ENCODE data around the gene ANKRD65. TPM values are rescaled to one million over a fixed set of nuclear protein-coding genes. Genes with fewer than 3 reads are reported as not detected.

The ANKRD65 gene
- total RNA-seq, result 4.3 and 6.6 TPM in 2 replicates

GRCh38 chr1:1421147-1421906 is at the start of gene ANKRD65:
ANKRD65 (minus strand) TSS chr1:1421276; CDS start chr1:1421005, 271 bp downstream.

GRCh38 chr1:1449099-1449739 is 28.1 kb upstream of the ANKRD65 start, which contains the start of gene ATAD3C:
ATAD3C (plus strand) TSS chr1:1449689; CDS start chr1:1450684, 995 bp downstream.

GRCh38 chr1:1435106-1435903 is 14.2 kb upstream of the ANKRD65 start, which contains the start of gene VWA1:
VWA1 (plus strand) TSS chr1:1435690; CDS start chr1:1435749, 59 bp downstream.

GRCh38 chr1:1406821-1407635 is 14.0 kb downstream of the ANKRD65 start, which contains the start of gene MRPL20:
MRPL20 (minus strand) TSS chr1:1407293; CDS start chr1:1407217, 76 bp downstream.

GRCh38 chr1:1399187-1399871 is 21.7 kb downstream of the ANKRD65 start, which contains the start of gene CCNL2:
CCNL2 (minus strand) TSS chr1:1399335; CDS start chr1:1399306, 29 bp downstream.

GRCh38 chr1:1374929-1375662 is 46.0 kb downstream of the ANKRD65 start, which contains the start of gene AURKAIP1:
AURKAIP1 (minus strand) TSS chr1:1375207; CDS start chr1:1374756, 451 bp downstream.

Other genes with a start within 250 kb of the ANKRD65 start
- gene TTLL10, start 247.4 kb downstream of the ANKRD65 start, total RNA-seq, result not detected in 2 replicates
- 1.9 and 3.7 TPM in 2 replicates for gene TNFRSF18, start 214.7 kb downstream of the ANKRD65 start, total RNA-seq
- not detected in 2 replicates for gene TNFRSF4, start 207.1 kb downstream of the ANKRD65 start, total RNA-seq
- gene SDF4, start 189.3 kb downstream of the ANKRD65 start, total RNA-seq, result 216 and 244 TPM in 2 replicates
- gene B3GALT6, start 189.0 kb downstream of the ANKRD65 start, total RNA-seq, result 23.9 and 24.6 TPM in 2 replicates
- 1.1 TPM in 1 of 2 replicates, not detected in the other for gene C1QTNF12, start 174.6 kb downstream of the ANKRD65 start, total RNA-seq
- 40.1 and 44.5 TPM in 2 replicates for gene UBE2J2, start 147.4 kb downstream of the ANKRD65 start, total RNA-seq
- gene SCNN1D, start 140.8 kb downstream of the ANKRD65 start, total RNA-seq, result under 0.01 TPM in 1 of 2 replicates, not detected in the other
- gene ACAP3, start 113.3 kb downstream of the ANKRD65 start, total RNA-seq, result 19.1 and 25.4 TPM in 2 replicates
- 33.4 and 34.2 TPM in 2 replicates for gene PUSL1, start 112.7 kb downstream of the ANKRD65 start, total RNA-seq
- gene INTS11, start 96.6 kb downstream of the ANKRD65 start, total RNA-seq, result 119 TPM in 2 replicates
- 21.6 and 39.8 TPM in 2 replicates for gene CPTP, start 96.5 kb downstream of the ANKRD65 start, total RNA-seq
- gene TAS1R3, start 90.0 kb downstream of the ANKRD65 start, total RNA-seq, result 0.18 TPM in 1 of 2 replicates, not detected in the other
- gene DVL1, start 71.9 kb downstream of the ANKRD65 start, total RNA-seq, result 66.8 and 69.5 TPM in 2 replicates
- 354 and 384 TPM in 2 replicates for gene MXRA8, start 62.7 kb downstream of the ANKRD65 start, total RNA-seq
- 186 and 214 TPM in 2 replicates for gene AURKAIP1, start 46.1 kb downstream of the ANKRD65 start, total RNA-seq
- 33.4 and 51.4 TPM in 2 replicates for gene CCNL2, start 21.9 kb downstream of the ANKRD65 start, total RNA-seq
- 136 and 244 TPM in 2 replicates for gene MRPL20, start 14.0 kb downstream of the ANKRD65 start, total RNA-seq
- 12.2 and 13.3 TPM in 2 replicates for gene VWA1, start 14.4 kb upstream of the ANKRD65 start, total RNA-seq
- 0.29 and 3.4 TPM in 2 replicates for gene ATAD3C, start 28.4 kb upstream of the ANKRD65 start, total RNA-seq
- 29.1 and 33.2 TPM in 2 replicates for gene ATAD3B, start 50.5 kb upstream of the ANKRD65 start, total RNA-seq
- gene ATAD3A, start 90.9 kb upstream of the ANKRD65 start, total RNA-seq, result 58.5 and 59.7 TPM in 2 replicates
- 18.3 and 20.5 TPM in 2 replicates for gene TMEM240, start 119.3 kb upstream of the ANKRD65 start, total RNA-seq
- 104 and 107 TPM in 2 replicates for gene SSU72, start 153.6 kb upstream of the ANKRD65 start, total RNA-seq
- 0.86 and 1.4 TPM in 2 replicates for gene FNDC10, start 178.9 kb upstream of the ANKRD65 start, total RNA-seq
- gene MIB2, start 194.2 kb upstream of the ANKRD65 start, total RNA-seq, result 24.3 and 33.2 TPM in 2 replicates
- gene MMP23B, start 210.9 kb upstream of the ANKRD65 start, total RNA-seq, result 0.58 and 19.3 TPM in 2 replicates
- 9.5 and 11.3 TPM in 2 replicates for gene CDK11B, start 237.7 kb upstream of the ANKRD65 start, total RNA-seq

Data from myometrial cell (primary cell).